Trophoblast cell (in vitro differentiated cells and primary cell): ENCODE results near the gene NEDD9.
A peak's percentile ranks its signal among the peaks of the same experiment; 100 is the strongest.

Experiments
- DNase-seq, 2 donors: peaks; one replicate each; pipeline ENCODE4 v3.0.0-alpha.2; 2016
- H2AFZ ChIP-seq: 2 replicates; pipeline ENCODE4 v1.6.1; 2013; ENCODE audit warnings: low read length, moderate library complexity, mild to moderate bottlenecking; ENCODE audit not compliant: insufficient read depth, poor library complexity
- H2AK5ac ChIP-seq: 2 replicates; pipeline ENCODE4 v1.6.1; 2013; ENCODE audit warnings: mild to moderate bottlenecking, low read length
- H2BK120ac ChIP-seq: 2 replicates; pipeline ENCODE4 v1.6.1; 2013; ENCODE audit warnings: low read length, mild to moderate bottlenecking, moderate library complexity; ENCODE audit not compliant: insufficient read depth, poor library complexity
- H2BK12ac ChIP-seq: 2 replicates; pipeline ENCODE4 v1.6.1; 2013; ENCODE audit warnings: mild to moderate bottlenecking, low read length, moderate library complexity
- H2BK5ac ChIP-seq: 2 replicates; pipeline ENCODE4 v1.6.1; 2013; ENCODE audit warnings: low read length, low read depth, moderate library complexity, mild to moderate bottlenecking; ENCODE audit not compliant: poor library complexity
- H3K14ac ChIP-seq: 2 replicates; pipeline ENCODE4 v1.6.1; 2013; ENCODE audit warnings: mild to moderate bottlenecking, low read length
- H3K18ac ChIP-seq: 2 replicates; pipeline ENCODE4 v1.6.1; 2013; ENCODE audit warnings: mild to moderate bottlenecking, low read length
- H3K23ac ChIP-seq: 2 replicates; pipeline ENCODE4 v1.6.1; 2013; ENCODE audit warnings: low read length
- H3K27ac ChIP-seq: 2 replicates; pipeline ENCODE4 v1.5.1; 2013; ENCODE audit warnings: low read depth, mild to moderate bottlenecking, inconsistent platforms, low read length, moderate library complexity
- H3K27me3 ChIP-seq: 2 replicates; pipeline ENCODE4 v1.6.1; 2013; ENCODE audit warnings: inconsistent platforms, mild to moderate bottlenecking, low read length, moderate library complexity; ENCODE audit not compliant: insufficient read depth
- H3K36me3 ChIP-seq, 2 experiments: 1 replicate in 1 of 2; 2 replicates in 1 of 2; pipeline ENCODE4 v1.6.1; 2013; ENCODE audit warnings: low read length in 2 of 2, mild to moderate bottlenecking in 2 of 2, moderate library complexity in 1 of 2; ENCODE audit not compliant: insufficient read depth in 2 of 2, control insufficient read depth in 1 of 2
- H3K4ac ChIP-seq: 2 replicates; pipeline ENCODE4 v1.6.1; 2013; ENCODE audit warnings: low read depth, mild to moderate bottlenecking, low read length, moderate library complexity
- H3K4me1 ChIP-seq, 2 experiments: 1 replicate in 1 of 2; 2 replicates in 1 of 2; pipeline ENCODE4 v1.6.1; 2013; ENCODE audit warnings: low read length in 2 of 2, mild to moderate bottlenecking in 2 of 2, moderate library complexity in 1 of 2; ENCODE audit not compliant: insufficient read depth in 2 of 2, control insufficient read depth in 1 of 2
- H3K4me2 ChIP-seq: 2 replicates; pipeline ENCODE4 v1.6.1; 2013; ENCODE audit warnings: inconsistent platforms, mild to moderate bottlenecking, low read length, moderate library complexity
- H3K4me3 ChIP-seq: 2 replicates; pipeline ENCODE4 v1.5.1; 2013; ENCODE audit warnings: mild to moderate bottlenecking, low read depth, low read length, inconsistent platforms
- H3K79me1 ChIP-seq: one replicate; pipeline ENCODE4 v1.6.1; 2013; ENCODE audit warnings: low read length
- H3K79me2 ChIP-seq: 2 replicates; pipeline ENCODE4 v1.6.1; 2013; ENCODE audit warnings: low read length, mild to moderate bottlenecking; ENCODE audit not compliant: control insufficient read depth, insufficient read depth, poor library complexity
- H3K9ac ChIP-seq: 2 replicates; pipeline ENCODE4 v1.6.1; 2013; ENCODE audit warnings: mild to moderate bottlenecking, low read length
- H3K9me3 ChIP-seq: 2 replicates; pipeline ENCODE4 v1.6.1; 2013; ENCODE audit warnings: low read depth, mild to moderate bottlenecking, control low read depth, inconsistent platforms, low read length; ENCODE audit not compliant: insufficient read depth
- H4K12ac ChIP-seq: 2 replicates; pipeline ENCODE4 v1.6.1; 2013; ENCODE audit warnings: low read depth, mild to moderate bottlenecking, low read length, moderate library complexity
- H4K8ac ChIP-seq: 2 replicates; pipeline ENCODE4 v1.6.1; 2013; ENCODE audit warnings: low read depth, mild to moderate bottlenecking, low read length, moderate library complexity
- H4K91ac ChIP-seq: one replicate; pipeline ENCODE4 v1.6.1; 2013; ENCODE audit warnings: low read depth, mild to moderate bottlenecking, low read length, moderate library complexity
- WGBS: extraction: QIAGEN DNeasy Blood & Tissue Kit; methylation state at CpG from one replicate; pipeline ENCODE4 v1.1.7; 2013; ENCODE audit warnings: missing lambda C conversion rate; ENCODE audit not compliant: insufficient read length, insufficient coverage; ENCODE audit errors: extremely low coverage; 5-methylcytosine and 5-hydroxymethylcytosine counted together

NEDD9 gene

DNA sequence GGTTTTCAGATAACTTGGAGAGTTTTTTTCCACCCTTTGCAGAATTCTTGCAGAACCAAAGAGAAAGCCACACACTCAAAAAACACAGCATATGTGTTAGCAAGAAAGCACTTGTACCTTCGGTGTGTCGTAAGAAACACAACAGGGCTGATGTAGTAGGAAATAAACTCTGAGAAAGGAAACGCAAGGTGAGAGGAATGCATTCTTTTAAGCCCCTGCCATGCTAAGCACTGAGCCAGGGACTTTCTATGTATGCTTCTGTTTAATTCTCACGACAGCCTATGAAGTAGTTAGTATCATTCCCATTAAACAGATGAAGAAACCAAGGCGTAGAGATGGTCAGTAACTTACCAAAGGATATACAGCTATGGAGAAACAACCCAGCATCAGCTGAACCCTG lies 23.1 kb downstream of the NEDD9 start:
- Histone ChIP-seq H2BK120ac (no peak overlapping the region), H3K18ac (no peak overlapping the region), H2AK5ac (no peak overlapping the region), H3K36me3 (peaks cover 23 to 46% of the 10 kb centered on the region in 2 experiments), H3K27me3 (no peaks in the 10 kb centered on the region), H4K8ac (no peak overlapping the region), H4K12ac (no peak overlapping the region), H2AFZ (no peak overlapping the region), H2BK12ac (no peak overlapping the region), H2BK5ac (no peak overlapping the region), H3K4me1 (peaks cover 21 to 34% of the 10 kb centered on the region in 2 experiments), H3K4me3 (no peak overlapping the region), H4K91ac (no peak overlapping the region), H3K14ac (no peak overlapping the region), H3K79me1 (peaks cover 17% of the 10 kb centered on the region), H3K4ac (no peak overlapping the region), H3K9ac (no peak overlapping the region), H3K79me2 (peaks cover 2% of the 10 kb centered on the region), H3K23ac (no peak overlapping the region), H3K9me3 (peaks cover 2% of the 10 kb centered on the region), H3K4me2 (no peak overlapping the region), H3K27ac (peak overlapping the region; percentile 14)
- peak in 1 of 2 donors; percentile 20 for DNase-seq
- no CpG with 5 or more reads among the region's 5 CpGs for WGBS

DNA sequence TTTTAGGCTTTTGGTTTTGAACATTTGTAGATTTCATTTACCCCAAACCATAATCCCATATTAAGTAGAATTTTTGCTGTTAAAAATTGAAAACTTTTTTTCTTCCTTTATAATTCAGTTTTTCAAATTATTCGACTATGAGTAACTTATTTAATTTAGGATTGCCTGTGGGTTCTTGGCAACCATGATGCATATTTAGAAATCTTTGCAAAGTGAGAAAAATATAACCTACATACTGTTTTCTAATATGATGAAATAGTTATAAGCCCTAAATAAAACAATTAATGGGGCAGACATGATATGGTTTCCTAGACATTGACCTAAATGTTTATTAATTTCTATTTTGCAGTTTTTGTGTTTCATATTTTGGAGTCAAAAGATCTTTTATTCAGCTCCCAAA lies 23.6 kb downstream of the NEDD9 start:
- Histone ChIP-seq H2BK120ac (no peak overlapping the region), H3K4me1 (peaks cover 21 to 32% of the 10 kb centered on the region in 2 experiments), H2AFZ (no peak overlapping the region), H3K79me1 (peaks cover 17% of the 10 kb centered on the region), H3K79me2 (peaks cover 2% of the 10 kb centered on the region), H2BK5ac (no peak overlapping the region), H3K27ac (peak overlapping the region; percentile 14), H4K8ac (no peak overlapping the region), H2AK5ac (no peak overlapping the region), H4K91ac (no peak overlapping the region), H3K4me2 (no peak overlapping the region), H2BK12ac (no peak overlapping the region), H3K18ac (no peak overlapping the region), H3K14ac (no peak overlapping the region), H3K9ac (no peak overlapping the region), H3K27me3 (no peaks in the 10 kb centered on the region), H3K23ac (no peak overlapping the region), H3K4me3 (no peak overlapping the region), H4K12ac (no peak overlapping the region), H3K9me3 (peaks cover 2% of the 10 kb centered on the region), H3K4ac (no peak overlapping the region), H3K36me3 (peaks cover 24 to 46% of the 10 kb centered on the region in 2 experiments)
- no CpG with 5 or more reads among the region's 1 CpG for WGBS
- no peak for DNase-seq

DNA sequence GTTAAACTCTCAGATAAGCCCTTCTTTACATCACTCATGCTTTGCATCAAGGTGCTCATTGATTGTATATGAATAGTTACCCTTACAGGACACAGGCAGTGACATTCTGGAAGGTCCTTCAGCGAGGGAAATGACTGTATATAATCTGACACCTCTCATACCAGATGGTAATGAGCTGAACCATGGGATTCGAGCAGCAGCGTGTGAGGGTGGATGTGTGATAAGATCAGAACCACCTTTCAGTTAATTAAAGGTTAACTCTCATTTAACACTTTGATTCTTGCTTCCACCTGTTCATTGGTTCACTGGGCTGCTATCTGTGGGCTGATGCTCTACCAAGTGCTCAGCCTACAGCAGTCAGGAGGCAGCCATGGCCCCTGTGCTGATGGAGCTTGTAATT lies 24.2 kb downstream of the NEDD9 start:
- H3K14ac ChIP-seq = no peak overlapping the region

DNA sequence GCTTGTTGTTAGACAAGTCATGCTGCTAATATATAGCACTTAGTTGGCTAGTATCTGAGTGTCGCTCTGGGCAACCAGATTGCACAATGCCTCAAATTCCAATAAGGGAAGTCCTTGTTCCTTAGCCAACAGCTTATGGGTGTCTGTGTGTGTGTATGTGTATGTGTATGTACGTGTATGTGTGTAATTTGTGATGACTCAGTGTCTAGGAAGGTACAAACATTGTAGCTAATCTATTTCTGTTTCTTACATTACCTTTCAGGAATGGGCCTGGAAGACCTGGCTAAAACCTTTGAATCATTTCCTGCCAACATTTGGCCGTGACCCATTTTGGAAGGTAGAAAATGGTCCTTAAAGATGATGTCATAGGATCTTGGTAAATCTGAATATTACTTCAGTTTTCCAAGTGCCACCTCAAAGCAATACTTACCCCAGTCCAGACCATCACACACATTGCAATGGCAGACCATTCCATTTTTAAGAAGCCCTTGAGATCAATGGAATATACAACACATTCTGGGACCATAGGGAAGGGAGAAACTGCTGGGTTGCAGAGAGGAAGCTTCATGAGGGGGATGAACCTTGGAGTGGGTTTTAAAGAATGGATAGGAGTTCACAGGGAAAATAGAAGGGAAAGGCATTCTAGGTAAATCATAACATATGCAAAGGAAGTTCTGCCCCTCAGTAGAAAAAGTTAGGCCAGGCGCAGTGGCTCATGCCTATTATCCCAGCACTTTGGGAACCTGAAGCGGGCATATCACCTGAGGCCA lies 25.1 kb downstream of the NEDD9 start:
- WGBS = no CpG with 5 or more reads among the region's 5 CpGs
- Histone ChIP-seq H3K18ac (peak overlapping the region; percentile 64), H3K79me2 (peaks cover 2% of the 10 kb centered on the region), H2BK120ac (peak overlapping the region; percentile 77), H2AFZ (no peak overlapping the region), H3K36me3 (peaks cover 23 to 41% of the 10 kb centered on the region in 2 experiments), H4K12ac (no peak overlapping the region), H3K4ac (peak overlapping the region; percentile 30), H3K23ac (no peak overlapping the region), H3K9me3 (no peaks in the 10 kb centered on the region), H4K8ac (peak overlapping the region; percentile 21), H3K14ac (peak overlapping the region; percentile 56), H2BK5ac (peak overlapping the region; percentile 13), H3K9ac (no peak overlapping the region), H3K79me1 (peaks cover 20% of the 10 kb centered on the region), H3K4me3 (no peak overlapping the region), H3K4me1 (peaks cover 25 to 34% of the 10 kb centered on the region in 2 experiments), H3K27me3 (no peaks in the 10 kb centered on the region), H3K4me2 (peak overlapping the region; percentile 31), H4K91ac (peak overlapping the region; percentile 71), H3K27ac (peak overlapping the region; percentile 96), H2BK12ac (peak overlapping the region; percentile 87), H2AK5ac (peak overlapping the region; percentile 20)
- peak; percentile 98 to 100 for DNase-seq

More for the DNA sequence above, 24.2 kb downstream of the NEDD9 start:
- no peak overlapping the region for H4K12ac ChIP-seq
- no peak overlapping the region for H3K4me3 ChIP-seq
- H3K79me1 ChIP-seq = peaks cover 17% of the 10 kb centered on the region
- no peak overlapping the region for H4K8ac ChIP-seq
- peak overlapping the region; percentile 96 for H3K27ac ChIP-seq
- H3K4ac ChIP-seq = no peak overlapping the region
- no CpG with 5 or more reads among the region's 3 CpGs for WGBS
- H2AFZ ChIP-seq = no peak overlapping the region
- peaks cover 24 to 42% of the 10 kb centered on the region in 2 experiments for H3K36me3 ChIP-seq
- H2BK120ac ChIP-seq = no peak overlapping the region
- H4K91ac ChIP-seq = no peak overlapping the region
- H2BK5ac ChIP-seq = no peak overlapping the region
- peaks cover 2% of the 10 kb centered on the region for H3K79me2 ChIP-seq
- no peak overlapping the region for H2AK5ac ChIP-seq
- H3K23ac ChIP-seq = no peak overlapping the region
- H3K18ac ChIP-seq = no peak overlapping the region
- H3K4me1 ChIP-seq = peaks cover 22 to 32% of the 10 kb centered on the region in 2 experiments
- H3K9ac ChIP-seq = no peak overlapping the region
- no peak overlapping the region for H3K4me2 ChIP-seq
- no peaks in the 10 kb centered on the region for H3K27me3 ChIP-seq
- no peaks in the 10 kb centered on the region for H3K9me3 ChIP-seq
- peak overlapping the region; percentile 9 for H2BK12ac ChIP-seq
- peak in 1 of 2 donors; percentile 22 for DNase-seq
